Measurements from ENCODE around the gene MSLN.

- TF ChIP-seq EZH2 (IDR thresholded peaks at IDR 0.05; ENCODE audit: borderline replicate concordance, low read depth, low read length, severe bottlenecking) (no peak), CTCF (IDR thresholded peaks at IDR 0.05; ENCODE audit: borderline replicate concordance, extremely low read depth, low read length, poor library complexity, severe bottlenecking) (no peak)
Observed at GRCh38 chr16:722835-723633, 37.5 kb upstream of the MSLN start.
